ENCODE results near the gene PCDHAC2.

DNA sequence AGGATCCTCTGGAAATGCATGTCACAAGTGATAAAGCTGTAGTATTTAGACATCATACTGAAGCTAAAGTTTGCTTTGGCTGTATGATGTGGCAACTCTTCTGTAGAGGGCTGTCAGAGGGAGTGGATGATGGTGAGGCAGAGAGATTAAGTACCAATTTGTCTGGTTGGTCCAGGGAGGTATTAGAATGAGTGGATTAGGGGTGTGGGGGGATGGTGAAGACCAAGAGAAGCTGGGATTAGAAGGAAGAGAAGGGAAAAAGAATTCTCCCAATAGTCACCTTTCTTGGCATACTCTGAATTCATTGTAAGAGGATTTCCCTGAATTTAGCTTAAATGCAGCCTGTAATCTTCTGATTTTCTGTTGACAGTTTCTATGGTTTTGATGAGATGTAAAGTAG lies 3.6 kb downstream of the PCDHAC2 start:
- TF ChIP-seq, protein P1, sequence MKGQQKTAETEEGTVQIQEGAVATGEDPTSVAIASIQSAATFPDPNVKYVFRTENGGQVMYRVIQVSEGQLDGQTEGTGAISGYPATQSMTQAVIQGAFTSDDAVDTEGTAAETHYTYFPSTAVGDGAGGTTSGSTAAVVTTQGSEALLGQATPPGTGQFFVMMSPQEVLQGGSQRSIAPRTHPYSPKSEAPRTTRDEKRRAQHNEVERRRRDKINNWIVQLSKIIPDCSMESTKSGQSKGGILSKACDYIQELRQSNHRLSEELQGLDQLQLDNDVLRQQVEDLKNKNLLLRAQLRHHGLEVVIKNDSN (IDR thresholded peaks at IDR 0.05) = no peak
- TF ChIP-seq CREB1 (IDR thresholded peaks at IDR 0.05; ENCODE audit: low read depth) = no peak
- TF ChIP-seq TAF1 (IDR thresholded peaks at IDR 0.05; ENCODE audit: low read depth) = no peak
- no peak for TF ChIP-seq ZBTB7A (IDR thresholded peaks at IDR 0.05; ENCODE audit: low read depth)
- TF ChIP-seq, protein P2, sequence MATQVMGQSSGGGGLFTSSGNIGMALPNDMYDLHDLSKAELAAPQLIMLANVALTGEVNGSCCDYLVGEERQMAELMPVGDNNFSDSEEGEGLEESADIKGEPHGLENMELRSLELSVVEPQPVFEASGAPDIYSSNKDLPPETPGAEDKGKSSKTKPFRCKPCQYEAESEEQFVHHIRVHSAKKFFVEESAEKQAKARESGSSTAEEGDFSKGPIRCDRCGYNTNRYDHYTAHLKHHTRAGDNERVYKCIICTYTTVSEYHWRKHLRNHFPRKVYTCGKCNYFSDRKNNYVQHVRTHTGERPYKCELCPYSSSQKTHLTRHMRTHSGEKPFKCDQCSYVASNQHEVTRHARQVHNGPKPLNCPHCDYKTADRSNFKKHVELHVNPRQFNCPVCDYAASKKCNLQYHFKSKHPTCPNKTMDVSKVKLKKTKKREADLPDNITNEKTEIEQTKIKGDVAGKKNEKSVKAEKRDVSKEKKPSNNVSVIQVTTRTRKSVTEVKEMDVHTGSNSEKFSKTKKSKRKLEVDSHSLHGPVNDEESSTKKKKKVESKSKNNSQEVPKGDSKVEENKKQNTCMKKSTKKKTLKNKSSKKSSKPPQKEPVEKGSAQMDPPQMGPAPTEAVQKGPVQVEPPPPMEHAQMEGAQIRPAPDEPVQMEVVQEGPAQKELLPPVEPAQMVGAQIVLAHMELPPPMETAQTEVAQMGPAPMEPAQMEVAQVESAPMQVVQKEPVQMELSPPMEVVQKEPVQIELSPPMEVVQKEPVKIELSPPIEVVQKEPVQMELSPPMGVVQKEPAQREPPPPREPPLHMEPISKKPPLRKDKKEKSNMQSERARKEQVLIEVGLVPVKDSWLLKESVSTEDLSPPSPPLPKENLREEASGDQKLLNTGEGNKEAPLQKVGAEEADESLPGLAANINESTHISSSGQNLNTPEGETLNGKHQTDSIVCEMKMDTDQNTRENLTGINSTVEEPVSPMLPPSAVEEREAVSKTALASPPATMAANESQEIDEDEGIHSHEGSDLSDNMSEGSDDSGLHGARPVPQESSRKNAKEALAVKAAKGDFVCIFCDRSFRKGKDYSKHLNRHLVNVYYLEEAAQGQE (IDR thresholded peaks at IDR 0.05; ENCODE audit: low read depth) = no peak
- no peak for TF ChIP-seq TCF12 (IDR thresholded peaks at IDR 0.05; ENCODE audit: low read depth)
- no peak for TF ChIP-seq FOXM1 (IDR thresholded peaks at IDR 0.05; ENCODE audit: borderline replicate concordance, low read depth)
- TF ChIP-seq, protein P3, sequence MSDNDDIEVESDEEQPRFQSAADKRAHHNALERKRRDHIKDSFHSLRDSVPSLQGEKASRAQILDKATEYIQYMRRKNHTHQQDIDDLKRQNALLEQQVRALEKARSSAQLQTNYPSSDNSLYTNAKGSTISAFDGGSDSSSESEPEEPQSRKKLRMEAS (IDR thresholded peaks at IDR 0.05) = no peak
- TF ChIP-seq YY1 (IDR thresholded peaks at IDR 0.05; ENCODE audit: low read depth) = no peak
- TF ChIP-seq EGR1 (IDR thresholded peaks at IDR 0.05) = no peak
- TF ChIP-seq EP300 (IDR thresholded peaks at IDR 0.05; ENCODE audit: borderline replicate concordance) = no peak
- TF ChIP-seq TEAD4 (IDR thresholded peaks at IDR 0.05) = no peak

Measured in Ishikawa (cell line).